ENCODE results near the gene KLK4.
"Not testable (repeated sequence)": the region's sequence is repeated elsewhere in the genome, so short reads cannot be mapped to it uniquely, and the experiment has no call there.

KLK4 gene

DNA sequence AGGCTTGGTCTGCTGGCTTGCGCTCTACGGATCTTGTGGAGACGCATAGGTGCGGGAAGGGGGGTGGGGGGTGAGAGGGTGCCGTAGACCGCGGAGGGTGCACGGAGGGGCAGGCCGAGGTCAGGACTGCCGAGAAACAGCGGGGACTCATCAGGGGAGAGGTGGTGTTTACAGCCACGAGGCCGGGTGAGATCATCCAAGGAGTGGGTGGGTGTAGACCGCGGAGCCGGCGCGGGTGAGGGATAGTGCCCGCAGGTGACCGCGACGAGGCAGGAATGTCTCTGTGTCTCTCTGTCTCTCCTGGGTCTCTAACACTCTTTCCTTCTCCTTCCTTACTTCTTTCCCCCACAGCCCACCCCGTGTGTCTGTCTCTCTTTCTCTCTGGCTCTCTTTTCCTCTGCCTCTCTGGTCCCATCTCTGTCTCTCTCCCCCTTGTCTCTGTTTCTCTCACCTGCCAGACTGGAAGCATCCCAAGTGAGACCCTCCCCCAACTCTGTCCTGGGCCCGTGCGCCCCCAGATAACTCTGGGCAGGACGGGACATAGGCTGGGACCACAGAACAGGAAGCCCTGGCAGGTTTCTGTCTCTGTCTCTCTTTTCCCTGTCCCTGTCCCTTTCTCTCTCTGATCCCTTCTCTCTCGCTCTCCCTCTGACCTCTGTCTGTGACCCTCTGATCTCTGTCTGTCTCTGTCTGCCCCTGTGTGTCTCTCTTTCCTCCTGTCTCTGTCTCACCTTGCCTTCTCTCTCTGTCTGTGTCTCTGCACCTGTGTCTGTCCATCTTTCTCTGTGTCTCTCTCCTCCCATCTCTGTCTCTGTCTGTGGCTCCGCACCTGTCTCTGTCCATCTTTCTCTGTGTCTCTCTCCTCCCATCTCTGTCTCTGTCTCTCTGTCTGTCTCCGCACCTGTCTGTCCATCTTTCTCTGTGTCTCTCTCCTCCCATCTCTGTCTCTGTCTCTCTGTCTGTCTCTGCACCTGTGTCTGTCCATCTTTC lies 1.8 kb upstream of the KLK4 start:
- no peak for DNase-seq

DNA sequence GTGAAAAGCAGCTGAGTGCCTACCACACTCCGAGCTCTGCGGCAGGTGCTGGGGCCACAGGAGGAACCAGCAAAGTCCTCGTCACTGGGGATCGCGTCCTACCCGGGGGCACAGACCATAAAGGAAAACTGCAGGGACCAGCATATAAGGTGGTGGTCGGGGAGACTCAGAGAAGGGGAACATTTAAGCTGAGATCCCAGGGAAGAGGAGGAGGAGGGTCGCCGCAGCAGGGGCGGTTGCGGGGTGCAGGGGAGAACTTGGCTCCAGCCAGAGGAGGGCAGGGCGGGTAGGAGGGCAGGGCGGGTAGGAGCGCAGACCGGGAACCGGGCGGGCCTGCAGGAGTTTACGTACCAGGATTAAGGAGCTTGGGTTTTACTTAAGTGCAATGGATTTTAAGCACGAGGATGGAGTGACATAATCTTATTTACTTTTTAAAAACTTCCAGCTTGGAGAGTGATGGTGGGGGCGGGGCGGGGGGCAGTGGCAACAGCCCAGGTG lies 956 bp upstream of the KLK4 start:
- no peak for DNase-seq

DNA sequence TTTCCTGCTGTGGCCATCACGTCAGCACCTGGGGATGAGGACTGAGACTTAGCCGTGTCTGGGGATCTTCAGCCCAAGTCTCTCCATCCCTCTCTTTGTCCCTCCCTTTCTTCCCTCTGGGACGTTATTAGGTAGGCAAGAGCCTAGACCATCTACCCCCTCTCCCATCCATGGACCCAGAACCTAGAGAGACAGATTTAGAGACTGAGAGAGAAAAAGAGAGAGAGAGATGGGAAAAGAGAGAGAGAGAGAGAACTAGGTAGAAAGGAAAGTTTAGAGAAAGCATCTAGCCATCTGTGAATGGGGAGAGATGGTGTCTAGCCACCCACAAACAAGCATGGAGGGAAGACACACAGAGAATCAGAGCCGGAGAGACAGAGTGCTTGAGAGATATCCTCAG lies 473 bp downstream of the KLK4 start:
- DNase-seq: no peak

DNA sequence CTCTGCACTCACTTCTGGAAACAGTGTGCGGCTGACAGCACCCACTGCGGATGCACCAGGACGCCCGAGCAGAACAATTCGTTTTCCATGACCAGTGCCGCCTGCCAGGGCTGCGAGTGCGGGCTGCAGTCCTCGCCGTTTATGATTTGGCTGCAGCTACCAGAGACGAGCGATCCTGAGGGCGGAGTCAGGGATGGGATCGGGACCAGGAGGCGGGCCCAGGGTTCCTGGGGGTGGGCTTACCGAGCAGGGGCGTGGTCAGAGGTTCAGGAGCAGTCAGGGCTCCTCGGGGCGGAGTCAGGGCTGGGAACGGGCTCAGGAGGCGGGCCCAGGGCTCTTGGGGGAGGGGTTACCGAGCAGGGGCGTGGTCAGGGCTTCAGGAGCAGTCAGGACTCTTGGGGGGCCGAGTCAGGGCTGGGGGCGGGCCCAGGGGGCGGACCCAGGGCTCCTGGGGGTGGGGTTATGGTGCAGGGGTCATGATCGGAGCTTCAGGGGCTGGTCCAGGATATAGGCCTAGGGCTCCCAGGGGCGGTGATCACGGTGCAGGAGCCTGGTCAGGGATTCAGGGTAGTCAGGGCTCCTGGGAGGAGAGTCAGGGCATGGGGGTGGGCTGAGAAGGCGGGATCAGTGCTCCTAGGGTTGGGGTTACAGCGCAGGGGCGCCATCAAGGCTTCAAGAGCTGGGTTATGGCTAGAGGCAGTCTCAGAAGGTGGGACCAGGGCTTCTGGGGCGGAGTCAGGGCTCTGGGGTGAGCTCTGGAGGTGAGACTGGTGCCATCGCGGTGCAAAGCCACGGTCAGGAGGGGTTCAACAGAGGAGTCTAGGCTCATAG lies 1.7 kb downstream of the KLK4 start:
- DNase-seq: peak; percentile 57

DNA sequence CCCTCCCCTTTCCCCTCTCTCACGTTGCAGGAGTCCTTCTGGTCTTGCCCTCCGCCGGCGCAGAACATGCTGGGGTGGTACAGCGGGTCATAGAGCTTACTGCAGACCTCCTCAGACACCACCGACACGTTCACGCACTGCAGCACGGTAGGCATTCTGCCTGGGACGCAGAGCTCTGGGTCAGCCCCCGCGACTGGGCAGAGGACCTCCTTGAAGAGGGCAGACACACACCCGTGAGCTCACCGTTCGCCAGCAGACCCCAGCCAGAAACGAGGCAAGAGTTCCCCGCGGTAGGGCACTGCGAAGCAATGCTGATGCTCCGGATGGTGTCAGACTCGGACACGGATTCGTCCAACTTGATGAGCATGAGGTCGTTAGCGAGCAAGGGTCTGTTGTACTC lies 2.9 kb downstream of the KLK4 start:
- DNase-seq: no peak

DNA sequence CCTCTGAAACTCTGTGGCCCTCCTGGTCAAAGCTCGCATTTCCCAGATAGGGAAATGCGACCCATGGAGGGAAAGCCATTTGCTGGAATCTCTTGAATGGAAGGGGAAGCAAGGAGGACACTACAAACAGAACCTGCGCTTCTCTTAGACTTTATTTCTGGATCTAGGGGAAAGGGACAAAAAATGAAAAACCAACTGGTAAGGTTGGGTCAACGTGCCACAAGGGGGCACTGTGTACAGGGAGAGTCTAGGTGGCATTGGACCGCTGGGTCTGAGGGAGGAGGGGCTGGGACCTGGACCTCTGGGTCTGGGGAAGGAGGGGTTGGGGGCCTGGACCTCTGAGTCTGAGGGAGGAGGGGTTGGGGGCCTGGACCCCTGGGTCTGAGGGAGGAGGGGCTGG lies 5.0 kb downstream of the KLK4 start:
- peak; percentile 50 for DNase-seq

DNA sequence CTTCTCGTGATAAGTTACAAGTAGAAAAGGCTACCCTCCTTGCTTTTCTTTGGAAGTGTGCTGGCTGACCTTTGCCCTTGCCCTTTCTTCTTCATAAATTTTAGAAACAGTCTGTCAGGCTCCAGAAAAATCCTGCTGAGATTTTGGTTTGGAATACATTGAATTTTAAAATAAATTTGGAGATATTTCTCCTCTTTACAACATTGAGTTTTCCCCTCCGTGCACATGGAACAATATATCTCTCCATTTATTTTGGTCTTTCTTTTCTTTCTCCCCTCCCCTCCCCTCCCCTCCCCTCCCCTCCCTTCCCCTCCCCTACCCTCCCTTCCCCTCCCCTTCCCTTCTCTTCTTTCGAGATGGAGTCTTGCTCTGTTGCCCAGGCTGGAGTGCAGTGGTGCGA lies 8.6 kb downstream of the KLK4 start:
- no peak for DNase-seq

DNA sequence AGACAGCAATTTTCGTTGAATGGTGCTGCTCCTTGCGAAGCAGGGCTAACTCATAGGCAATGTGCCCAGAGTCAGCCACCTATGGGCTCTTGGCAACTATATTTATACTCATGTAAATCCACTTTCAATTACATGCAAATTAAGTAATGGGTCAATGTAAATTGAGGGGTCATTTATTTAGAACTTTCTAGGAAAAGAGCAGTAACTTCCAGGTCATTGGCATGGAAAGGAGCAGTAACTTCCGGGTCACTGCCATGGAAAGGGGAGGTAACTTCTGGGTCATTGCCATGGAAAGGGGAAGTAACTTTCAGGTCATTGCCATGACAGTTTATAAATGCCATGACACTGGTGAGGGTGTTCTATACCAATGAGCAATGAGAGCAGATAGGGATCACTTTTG lies 11.6 kb downstream of the KLK4 start:
- no peak for DNase-seq

DNA sequence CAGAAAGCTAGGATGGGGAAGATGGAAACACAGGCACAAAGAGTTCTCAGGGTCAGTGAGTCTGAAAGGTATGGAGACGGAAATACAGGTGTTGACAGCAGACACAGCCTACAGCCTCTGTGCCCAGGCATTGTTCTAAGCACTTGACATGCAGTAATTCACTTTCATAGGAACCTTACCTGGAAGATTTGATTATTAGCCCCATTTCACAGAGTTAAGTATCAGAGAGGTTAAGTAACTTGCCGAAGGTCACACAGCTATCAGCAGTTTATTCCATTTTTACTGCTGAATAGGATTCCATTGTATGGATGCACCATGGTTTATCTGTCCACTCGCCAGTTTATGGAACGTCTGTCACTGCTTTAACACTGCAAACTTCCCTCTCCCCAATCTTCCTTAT lies 13.2 kb downstream of the KLK4 start:
- no peak for DNase-seq

DNA sequence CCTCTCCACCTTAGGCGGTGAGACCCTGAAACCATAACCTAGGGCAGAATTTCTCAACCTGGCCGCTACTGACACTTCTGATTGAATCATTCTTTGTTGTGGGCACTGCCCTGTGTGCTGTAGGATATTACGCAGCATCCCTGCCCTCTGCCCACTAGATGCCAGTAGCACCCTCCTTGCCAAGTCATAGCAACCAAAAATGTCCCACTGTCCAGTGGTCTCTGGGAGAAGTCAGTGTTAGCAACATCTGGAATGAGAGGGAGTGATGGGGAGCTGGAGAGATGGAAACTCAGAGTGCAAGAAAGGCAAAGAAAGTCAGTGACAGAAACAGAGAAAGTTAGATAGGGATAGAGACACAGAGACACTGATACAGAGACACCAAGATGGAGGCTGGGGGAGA lies 13.6 kb downstream of the KLK4 start:
- no peak for DNase-seq

DNA sequence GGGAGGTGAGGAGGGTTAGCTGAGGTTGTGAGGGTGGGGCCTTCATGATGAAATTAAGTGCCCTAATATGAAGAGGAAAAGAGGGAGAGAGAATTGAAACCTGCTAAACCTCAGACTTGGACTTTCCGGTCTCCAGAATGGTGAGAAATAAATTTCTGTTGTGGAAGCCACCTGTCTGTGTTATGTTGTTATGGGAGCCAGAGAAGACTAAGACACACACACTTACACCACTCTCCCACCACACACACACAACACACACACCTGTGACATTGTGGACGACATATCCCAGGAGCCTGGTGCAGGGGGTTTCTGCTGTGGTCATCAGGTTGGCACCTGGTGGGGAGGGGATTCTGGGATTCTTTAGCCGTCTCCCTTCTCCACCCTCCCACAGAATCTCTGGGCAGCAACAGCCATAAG lies 14.0 kb downstream of the KLK4 start:
- DNase-seq: no peak

DNA sequence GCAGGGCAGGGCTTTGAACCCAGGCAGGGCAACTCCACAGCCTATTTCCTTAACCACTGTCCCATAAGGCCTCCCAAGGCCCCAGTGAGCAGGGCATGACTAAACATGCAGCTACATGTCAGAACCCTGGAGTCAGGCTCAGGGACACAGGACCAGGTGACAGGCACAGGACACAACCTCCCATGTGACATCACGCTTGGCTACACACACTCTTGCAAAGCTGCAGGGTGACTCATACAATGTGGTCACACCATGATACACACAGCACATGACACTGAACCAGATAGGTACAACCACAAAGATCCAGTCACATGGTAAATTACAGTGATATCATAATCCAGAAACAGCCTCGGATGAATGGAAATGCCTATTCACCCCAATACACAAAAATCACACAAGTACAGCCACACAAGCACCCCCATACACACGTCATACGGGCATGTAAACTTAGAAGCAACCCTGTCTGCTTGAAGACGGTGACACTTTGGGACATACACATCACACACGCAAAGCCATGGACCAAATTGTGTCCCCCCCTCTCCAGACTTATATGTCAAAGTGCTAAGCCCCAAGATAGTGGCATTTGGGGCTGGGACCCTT lies 14.5 kb downstream of the KLK4 start:
- DNase-seq: peak; percentile 80

DNA sequence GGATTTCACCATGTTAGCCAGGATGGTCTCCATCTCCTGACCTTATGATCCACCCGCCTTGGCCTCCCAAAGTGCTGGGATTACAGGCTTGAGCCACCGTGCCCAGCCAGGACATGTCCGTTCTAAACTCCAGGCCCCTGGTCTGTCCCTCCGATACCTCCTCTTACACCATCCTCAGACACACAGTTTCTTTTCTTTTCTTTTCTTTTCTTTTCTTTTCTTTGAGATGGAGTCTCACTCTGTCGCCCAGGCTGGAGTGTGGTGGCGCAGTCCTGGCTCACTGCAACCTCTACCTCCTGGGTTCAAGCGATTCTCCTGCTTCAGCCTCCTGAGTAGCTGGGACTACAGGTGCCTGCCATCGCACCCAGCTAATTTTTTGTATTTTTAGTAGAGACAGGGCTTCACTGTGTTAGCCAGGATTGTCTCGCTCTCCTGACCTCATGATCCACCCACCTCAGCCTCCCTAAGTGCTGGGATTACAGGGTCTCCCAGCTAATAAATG lies 15.1 kb downstream of the KLK4 start:
- DNase-seq: not testable (repeated sequence)

DNA sequence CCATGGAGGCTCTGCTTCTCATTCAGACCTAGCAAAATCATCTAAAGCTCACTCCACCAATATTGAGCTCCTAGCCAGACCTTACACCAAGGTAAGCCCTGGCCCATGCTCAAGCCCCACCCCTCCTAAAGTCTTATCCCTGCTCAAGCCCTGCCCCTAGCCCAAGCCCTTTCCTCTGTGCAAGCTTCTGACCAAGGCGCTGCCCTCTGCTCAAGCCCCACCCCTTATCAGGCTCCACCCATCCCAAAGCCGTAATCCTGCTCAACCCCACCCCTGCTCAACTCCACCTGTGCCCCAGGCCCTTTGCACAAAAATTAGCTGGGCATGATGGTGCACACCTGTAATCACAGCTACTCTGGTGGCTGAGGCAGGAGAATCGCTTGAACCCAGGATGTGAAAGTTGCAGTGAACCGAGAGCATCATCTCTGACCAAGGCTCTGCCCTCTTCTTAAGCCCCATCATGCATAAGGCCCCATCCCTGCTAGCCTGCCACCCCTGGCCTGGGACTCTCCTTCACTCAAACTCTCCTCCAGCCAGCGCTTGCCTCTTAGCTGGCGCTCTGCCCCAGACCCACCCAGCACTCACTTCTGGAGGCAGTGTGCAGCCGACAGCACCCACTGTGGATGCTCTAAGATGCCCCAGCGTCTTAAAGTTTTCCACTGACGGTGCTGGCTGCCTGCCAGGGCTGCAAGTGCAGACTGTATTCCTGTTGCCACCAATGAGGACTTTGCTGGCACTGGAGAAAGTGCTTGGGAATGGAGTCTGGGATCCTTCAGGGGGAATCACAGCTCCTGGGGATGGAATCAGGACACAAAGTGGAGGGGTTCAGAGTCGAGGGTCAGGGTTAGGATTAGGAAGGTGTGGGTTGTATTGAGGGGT lies 16.5 kb downstream of the KLK4 start:
- no peak for DNase-seq

DNA sequence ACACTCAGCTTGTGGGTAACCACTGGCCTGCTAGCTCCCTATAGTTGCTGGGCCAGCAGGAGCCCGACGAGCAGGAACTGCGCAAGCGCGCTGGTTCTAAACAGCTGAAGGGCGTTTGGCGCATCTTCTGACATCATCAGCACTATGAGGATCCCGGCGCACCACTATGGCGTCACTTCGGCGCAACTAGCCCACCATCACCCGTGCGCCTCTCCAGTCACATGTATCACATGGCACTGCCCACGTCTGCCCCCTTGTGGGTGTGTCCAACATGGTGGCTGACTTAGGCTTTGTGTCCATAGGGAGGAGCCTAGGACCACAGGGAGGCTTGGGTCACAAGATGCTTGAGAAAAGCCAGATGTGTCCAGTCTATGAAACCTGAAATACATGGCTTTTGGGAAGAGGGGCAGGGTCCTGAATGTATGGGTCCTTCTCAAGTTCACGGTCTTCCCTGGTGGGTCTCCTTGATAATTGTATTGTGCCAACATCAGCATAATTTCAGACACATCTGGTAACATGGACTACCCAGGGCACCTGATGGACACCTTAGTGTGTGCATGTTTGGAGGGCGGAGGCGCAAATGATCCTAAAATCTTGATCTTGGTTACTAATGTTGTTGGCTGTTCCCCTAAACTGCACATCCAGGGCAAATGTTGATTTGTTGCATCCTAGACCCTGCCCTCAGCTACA lies 18.0 kb downstream of the KLK4 start:
- peak; percentile 31 for DNase-seq

DNA sequence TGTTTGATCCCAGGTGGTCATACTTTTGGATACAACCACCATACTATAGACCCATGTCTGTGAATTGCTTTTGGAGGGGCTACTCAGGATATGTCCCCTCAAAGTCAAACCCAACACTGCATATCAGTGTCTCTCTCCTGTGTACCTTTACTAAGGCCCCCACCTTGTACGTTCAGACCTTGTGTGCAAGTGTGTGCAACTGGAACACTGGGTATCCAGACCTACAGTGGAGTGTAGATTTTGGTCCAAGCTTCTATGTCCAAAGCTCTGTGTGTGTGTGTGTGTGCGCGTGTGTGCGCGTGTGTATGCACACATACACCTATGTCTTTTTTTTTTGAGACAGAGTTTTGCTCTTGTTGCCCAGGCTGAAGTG lies 20.0 kb downstream of the KLK4 start:
- DNase-seq: no peak

DNA sequence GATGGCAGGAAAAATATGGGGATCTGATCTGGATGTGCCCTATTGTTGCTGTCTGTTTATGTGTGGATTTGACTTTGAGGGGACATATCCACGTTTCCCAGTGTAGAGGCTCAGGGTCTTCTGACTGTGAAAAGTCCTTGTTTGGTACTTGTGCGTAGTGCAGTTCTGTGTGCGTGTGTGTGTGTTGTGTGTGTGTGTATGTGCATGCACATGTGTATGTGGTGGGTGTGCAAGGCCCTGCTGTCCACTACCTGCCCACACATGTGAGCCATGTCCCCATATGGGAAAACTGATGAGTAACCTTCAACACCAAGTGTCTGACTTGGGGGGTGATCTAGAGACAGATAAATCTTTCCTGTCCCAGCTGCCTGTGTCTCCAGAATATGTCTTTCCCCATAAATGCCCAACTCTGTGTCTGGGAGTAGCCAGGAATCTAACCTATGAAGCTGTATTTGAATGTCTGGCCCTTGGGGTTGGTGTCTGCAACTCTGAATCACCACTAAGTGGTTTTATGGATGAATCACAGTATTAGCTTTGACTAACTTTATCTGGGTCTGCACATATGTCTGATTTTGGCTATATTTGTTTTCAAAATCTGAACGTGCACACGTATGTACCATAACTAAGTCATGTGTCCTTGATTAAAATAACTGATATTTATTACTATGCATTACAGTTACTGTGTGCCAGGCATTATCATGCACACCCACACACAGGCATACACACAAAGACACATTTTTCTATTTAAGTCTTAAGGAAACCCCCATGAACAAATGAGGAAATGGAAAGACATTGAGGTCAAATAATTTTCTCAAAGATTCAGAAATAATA lies 20.6 kb downstream of the KLK4 start:
- DNase-seq: no peak

DNA sequence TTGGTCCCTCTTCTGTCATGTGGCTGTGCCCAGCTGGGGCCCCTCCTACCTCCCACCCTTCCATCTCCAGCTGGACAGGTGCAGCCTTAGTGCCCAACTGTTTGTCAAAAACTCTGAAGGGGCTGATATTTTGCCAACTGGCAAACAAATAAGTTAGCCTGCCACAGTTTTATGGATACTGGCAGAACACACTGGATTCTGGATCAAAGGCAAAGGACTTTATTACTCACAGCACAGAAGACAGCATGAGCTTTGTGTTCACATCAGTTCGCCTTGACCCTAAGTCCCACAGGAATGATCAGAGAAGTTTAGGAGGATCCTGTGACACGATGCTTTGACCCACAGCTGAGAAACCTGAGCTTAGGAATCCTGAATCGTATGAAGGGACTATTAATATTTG lies 21.6 kb downstream of the KLK4 start:
- no peak for DNase-seq

DNA sequence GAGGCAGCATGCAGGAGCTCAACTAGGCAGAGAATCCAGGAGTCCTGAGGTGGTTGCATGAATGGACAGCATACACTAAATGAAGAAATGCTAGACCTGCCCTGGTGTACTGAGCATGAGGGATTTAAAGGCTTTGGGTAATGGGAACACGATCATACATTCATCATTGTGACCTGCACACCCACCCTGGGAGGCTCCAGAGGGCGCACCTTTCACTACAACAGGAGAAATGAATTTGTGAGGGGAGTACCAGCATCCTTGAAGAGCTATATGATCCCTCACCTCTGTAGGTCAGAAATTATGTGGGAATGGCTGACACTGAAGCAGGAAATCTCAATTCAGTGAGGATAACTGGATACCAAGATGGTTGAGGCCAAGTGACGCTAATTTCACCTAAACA lies 29.0 kb downstream of the KLK4 start:
- no peak for DNase-seq

DNA sequence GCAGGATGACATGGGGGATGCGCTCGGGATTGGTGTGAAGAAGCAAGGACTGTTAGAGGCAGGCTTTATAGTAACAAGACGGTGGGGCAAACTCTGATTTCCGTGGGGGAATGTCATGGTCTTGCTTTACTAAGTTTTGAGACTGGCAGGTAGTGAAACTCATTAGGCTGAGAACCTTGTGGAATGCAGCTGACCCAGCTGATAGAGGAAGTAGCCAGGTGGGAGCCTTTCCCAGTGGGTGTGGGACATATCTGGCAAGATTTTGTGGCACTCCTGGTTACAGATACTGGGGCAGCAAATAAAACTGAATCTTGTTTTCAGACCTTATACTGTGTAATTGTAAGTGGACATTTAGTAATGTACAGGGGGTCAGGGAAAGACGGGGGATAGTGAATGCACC lies 31.0 kb downstream of the KLK4 start:
- no peak for DNase-seq

DNA sequence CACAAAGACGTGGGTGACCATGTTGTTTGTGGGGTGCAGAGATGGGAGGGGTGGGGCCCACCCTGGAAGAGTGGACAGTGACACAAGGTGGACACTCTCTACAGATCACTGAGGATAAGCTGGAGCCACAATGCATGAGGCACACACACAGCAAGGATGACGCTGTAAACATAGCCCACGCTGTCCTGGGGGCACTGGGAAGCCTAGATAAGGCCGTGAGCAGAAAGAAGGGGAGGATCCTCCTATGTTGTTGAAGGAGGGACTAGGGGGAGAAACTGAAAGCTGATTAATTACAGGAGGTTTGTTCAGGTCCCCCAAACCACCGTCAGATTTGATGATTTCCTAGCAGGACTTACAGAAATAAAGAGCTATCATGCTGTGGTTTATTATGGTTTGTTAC lies 32.3 kb downstream of the KLK4 start:
- DNase-seq: peak; percentile 10
